GM21576 (cell line): ENCODE data around the gene AQP5.

Experiments used
- ATAC-seq: cut with Tn5 transposase; IDR thresholded peaks from one replicate; pipeline ENCODE4 v1.9.1; 2021; ENCODE audit warnings: mild to moderate bottlenecking, moderate library complexity; ENCODE audit not compliant: unreplicated experiment

The AQP5 gene

GRCh38 chr12:49949866-49950265 lies 11.8 kb upstream of the AQP5 start:
- no peak for ATAC-seq

GRCh38 chr12:49950273-49951251 lies 11.1 kb upstream of the AQP5 start, which contains the start of gene AQP2:
Gene AQP2, plus strand, starts transcription at chr12:49950737. Its CDS starts 94 bp downstream, at chr12:49950831.
- no peak for ATAC-seq

GRCh38 chr12:49951411-49952240 lies 10.0 kb upstream of the AQP5 start:
- no peak for ATAC-seq

GRCh38 chr12:49952391-49953055 lies 9.1 kb upstream of the AQP5 start:
- ATAC-seq: no peak

GRCh38 chr12:49953151-49953550 lies 8.5 kb upstream of the AQP5 start:
- no peak for ATAC-seq

GRCh38 chr12:49953961-49954846 lies 7.5 kb upstream of the AQP5 start:
- no peak for ATAC-seq

- ATAC-seq: no peak
Measured at GRCh38 chr12:49954863-49955830, 6.5 kb upstream of the AQP5 start.

- ATAC-seq: no peak
Measured at GRCh38 chr12:49955899-49956662, 5.6 kb upstream of the AQP5 start.

- ATAC-seq: no peak
Measured at GRCh38 chr12:49956663-49957569, 4.8 kb upstream of the AQP5 start.

GRCh38 chr12:49957570-49957967 lies 4.1 kb upstream of the AQP5 start:
- no peak for ATAC-seq

GRCh38 chr12:49959685-49960473 lies 1.8 kb upstream of the AQP5 start:
- ATAC-seq: no peak

GRCh38 chr12:49960474-49961110 lies 1.1 kb upstream of the AQP5 start:
- ATAC-seq: no peak

- no peak for ATAC-seq
Measured at GRCh38 chr12:49961993-49962764, 507 bp downstream of the AQP5 start.

- ATAC-seq: no peak
Measured at GRCh38 chr12:49962861-49963765, 1.4 kb downstream of the AQP5 start.
